Right ventricle myocardium inferior (tissue), 1 donor: ENCODE data around the gene HOXC12. TPM values are rescaled to one million over a fixed set of nuclear protein-coding genes. Genes with fewer than 3 reads are reported as not detected.

ENCODE experiments used
- microRNA-seq: library from miRNA; unstranded; fragments of <30 nt; microRNA quantifications from one replicate; pipeline ENCODE4 v1.2.0, GENCODE V29; 2020
- total RNA-seq: library from RNA; stranded (reverse); fragmentation: NEBNext Ultra II Directional; extraction: Animal tissue kit (Norgen Biotek cat#: 25700); gene quantifications from one replicate; pipeline ENCODE4 v1.2.1, GENCODE V29; 2021
- donor health status: DM: no; HTN: yes; CAD: no; lungs with severe emphysema.

Gene HOXC12
- total RNA-seq, 1 donor from 2014 or later: not detected

Small RNA genes within 50 kb of the gene (microRNA-seq; reads per million reads assigned to microRNA genes)
- not detected for gene MIR196A2

Other genes starting within 250 kb of the HOXC12 start
- gene CALCOCO1, start 227.5 kb upstream of the HOXC12 start, total RNA-seq: 186 TPM
- gene CISTR, start 202.9 kb upstream of the HOXC12 start, total RNA-seq: 1.7 TPM
- gene HOXC13, start 16.1 kb upstream of the HOXC12 start, total RNA-seq: not detected
- gene HOXC11, start 18.2 kb downstream of the HOXC12 start, total RNA-seq: not detected
- not detected for gene HOTAIR, start 20.1 kb downstream of the HOXC12 start, total RNA-seq
- not detected for gene HOXC10, start 30.2 kb downstream of the HOXC12 start, total RNA-seq
- gene HOXC9, start 45.3 kb downstream of the HOXC12 start, total RNA-seq: not detected
- gene HOXC8, start 54.1 kb downstream of the HOXC12 start, total RNA-seq: not detected
- 0.41 TPM for gene HOXC6, start 73.5 kb downstream of the HOXC12 start, total RNA-seq
- gene HOXC5, start 78.1 kb downstream of the HOXC12 start, total RNA-seq: not detected
- gene HOXC4, start 98.9 kb downstream of the HOXC12 start, total RNA-seq: not detected
- 17.6 TPM for gene SMUG1, start 234.1 kb downstream of the HOXC12 start, total RNA-seq